ENCODE measurements around the gene LAMA3. TPM values are rescaled to one million over a fixed set of nuclear protein-coding genes. Genes with fewer than 3 reads are reported as not detected.

The LAMA3 gene
- polyA plus RNA-seq, 1 of the 3 experiments (the other 2 are of a cell fraction) = 3.5 TPM

DNA sequence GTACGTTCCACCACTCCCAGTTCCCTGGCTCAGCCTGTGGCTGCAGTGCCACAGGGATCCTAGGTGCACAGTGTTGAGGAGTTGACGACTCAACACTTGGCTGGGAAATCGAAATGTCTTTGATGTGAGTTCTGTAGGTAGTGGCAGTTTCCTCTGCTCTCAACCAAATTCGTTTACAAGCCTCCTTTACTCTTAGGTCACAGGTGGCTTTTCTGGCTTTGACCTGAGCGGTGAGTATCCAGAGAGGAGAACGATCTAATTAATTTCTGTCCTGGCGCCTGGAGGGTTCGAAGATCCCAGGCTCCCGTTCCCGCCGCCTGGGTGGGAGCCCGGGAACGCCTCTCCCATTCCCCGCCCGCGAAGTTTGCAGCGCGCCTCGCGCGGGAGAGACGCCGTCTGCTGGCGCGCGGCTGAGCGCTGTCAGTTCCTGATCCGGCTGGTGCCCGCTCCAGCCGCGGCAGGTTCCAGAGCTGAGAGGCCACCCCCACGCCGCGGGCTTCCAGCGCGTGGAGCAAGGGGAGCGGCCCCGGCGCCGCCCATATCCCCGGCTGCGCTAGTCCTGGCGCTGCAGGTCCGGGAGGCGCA is at the start of gene LAMA3 (continued):
- no peak for TF ChIP-seq FOSL2 (IDR thresholded peaks at IDR 0.05; ENCODE audit: borderline replicate concordance, low read depth)

DNA sequence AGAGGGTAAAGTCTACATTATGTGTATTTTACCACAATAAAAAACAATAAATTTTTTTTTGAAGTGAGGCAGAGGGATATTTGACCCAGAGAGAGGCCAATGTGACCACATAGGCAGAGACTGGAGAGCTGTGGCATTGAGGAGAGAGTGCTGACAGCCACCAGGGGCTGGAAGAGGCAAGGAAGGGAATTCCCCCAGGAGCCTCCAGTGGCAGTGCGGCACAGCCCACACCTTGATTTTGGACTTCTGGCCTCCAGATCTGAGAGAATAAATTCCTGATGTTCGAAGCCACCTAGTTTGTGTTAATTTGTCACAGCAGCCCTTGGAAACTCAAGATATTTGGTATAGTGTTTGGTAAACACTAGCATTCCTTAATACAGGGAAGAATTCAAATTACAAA is 49.2 kb upstream of the LAMA3 start:
- no peaks in the 10 kb centered on the region for H3K36me3 ChIP-seq (replicated peaks in 1 of 2; ENCODE audit: control insufficient read depth in 1 of 2, insufficient read depth in 2 of 2, low read length in 1 of 2)
- no peak overlapping the region for H3K4me3 ChIP-seq (ENCODE audit: low read depth in 2 of 2, low read length in 1 of 2)
- CTCF ChIA-PET = interaction anchor here (0.8 to 1.9 kb wide), 6 partner anchors 11 to 63 kb away, joined by 3 to 6 read pairs (median 4); no protein-coding TSS in a partner anchor
- no peaks in the 10 kb centered on the region for H4K20me1 ChIP-seq (ENCODE audit: insufficient read depth)
- H3K79me2 ChIP-seq (ENCODE audit: insufficient read depth) = no peaks in the 10 kb centered on the region
- no peak overlapping the region for H3K4me2 ChIP-seq
- DNase-seq = no peak
- H3K9me2 ChIP-seq = no peaks in the 10 kb centered on the region
- H3F3A ChIP-seq (replicated peaks; ENCODE audit: insufficient read depth) = no peaks in the 10 kb centered on the region
- TF ChIP-seq TAF1 (IDR thresholded peaks at IDR 0.05; ENCODE audit: borderline replicate concordance, low read depth, low read length) = no peak
- TF ChIP-seq, protein P1, sequence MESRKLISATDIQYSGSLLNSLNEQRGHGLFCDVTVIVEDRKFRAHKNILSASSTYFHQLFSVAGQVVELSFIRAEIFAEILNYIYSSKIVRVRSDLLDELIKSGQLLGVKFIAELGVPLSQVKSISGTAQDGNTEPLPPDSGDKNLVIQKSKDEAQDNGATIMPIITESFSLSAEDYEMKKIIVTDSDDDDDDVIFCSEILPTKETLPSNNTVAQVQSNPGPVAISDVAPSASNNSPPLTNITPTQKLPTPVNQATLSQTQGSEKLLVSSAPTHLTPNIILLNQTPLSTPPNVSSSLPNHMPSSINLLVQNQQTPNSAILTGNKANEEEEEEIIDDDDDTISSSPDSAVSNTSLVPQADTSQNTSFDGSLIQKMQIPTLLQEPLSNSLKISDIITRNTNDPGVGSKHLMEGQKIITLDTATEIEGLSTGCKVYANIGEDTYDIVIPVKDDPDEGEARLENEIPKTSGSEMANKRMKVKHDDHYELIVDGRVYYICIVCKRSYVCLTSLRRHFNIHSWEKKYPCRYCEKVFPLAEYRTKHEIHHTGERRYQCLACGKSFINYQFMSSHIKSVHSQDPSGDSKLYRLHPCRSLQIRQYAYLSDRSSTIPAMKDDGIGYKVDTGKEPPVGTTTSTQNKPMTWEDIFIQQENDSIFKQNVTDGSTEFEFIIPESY (IDR thresholded peaks at IDR 0.05; ENCODE audit: borderline replicate concordance, low read depth) = no peak
- TF ChIP-seq, protein P2, sequence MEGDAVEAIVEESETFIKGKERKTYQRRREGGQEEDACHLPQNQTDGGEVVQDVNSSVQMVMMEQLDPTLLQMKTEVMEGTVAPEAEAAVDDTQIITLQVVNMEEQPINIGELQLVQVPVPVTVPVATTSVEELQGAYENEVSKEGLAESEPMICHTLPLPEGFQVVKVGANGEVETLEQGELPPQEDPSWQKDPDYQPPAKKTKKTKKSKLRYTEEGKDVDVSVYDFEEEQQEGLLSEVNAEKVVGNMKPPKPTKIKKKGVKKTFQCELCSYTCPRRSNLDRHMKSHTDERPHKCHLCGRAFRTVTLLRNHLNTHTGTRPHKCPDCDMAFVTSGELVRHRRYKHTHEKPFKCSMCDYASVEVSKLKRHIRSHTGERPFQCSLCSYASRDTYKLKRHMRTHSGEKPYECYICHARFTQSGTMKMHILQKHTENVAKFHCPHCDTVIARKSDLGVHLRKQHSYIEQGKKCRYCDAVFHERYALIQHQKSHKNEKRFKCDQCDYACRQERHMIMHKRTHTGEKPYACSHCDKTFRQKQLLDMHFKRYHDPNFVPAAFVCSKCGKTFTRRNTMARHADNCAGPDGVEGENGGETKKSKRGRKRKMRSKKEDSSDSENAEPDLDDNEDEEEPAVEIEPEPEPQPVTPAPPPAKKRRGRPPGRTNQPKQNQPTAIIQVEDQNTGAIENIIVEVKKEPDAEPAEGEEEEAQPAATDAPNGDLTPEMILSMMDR (IDR thresholded peaks at IDR 0.05) = no peak
- TF ChIP-seq TEAD4 (IDR thresholded peaks at IDR 0.05; ENCODE audit: borderline replicate concordance, insufficient read depth) = no peak
- no peak for TF ChIP-seq MEF2A (IDR thresholded peaks at IDR 0.05; ENCODE audit: borderline replicate concordance, low read depth)
- TF ChIP-seq EP300 (IDR thresholded peaks at IDR 0.05; ENCODE audit: borderline replicate concordance in 1 of 2, low read depth in 1 of 2, low read length in 1 of 2) = no peak
- TF ChIP-seq JUND (IDR thresholded peaks at IDR 0.05) = no peak
- TF ChIP-seq, protein P3, sequence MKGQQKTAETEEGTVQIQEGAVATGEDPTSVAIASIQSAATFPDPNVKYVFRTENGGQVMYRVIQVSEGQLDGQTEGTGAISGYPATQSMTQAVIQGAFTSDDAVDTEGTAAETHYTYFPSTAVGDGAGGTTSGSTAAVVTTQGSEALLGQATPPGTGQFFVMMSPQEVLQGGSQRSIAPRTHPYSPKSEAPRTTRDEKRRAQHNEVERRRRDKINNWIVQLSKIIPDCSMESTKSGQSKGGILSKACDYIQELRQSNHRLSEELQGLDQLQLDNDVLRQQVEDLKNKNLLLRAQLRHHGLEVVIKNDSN (IDR thresholded peaks at IDR 0.05; ENCODE audit: borderline replicate concordance, low read depth) = no peak
- TF ChIP-seq, protein P4, sequence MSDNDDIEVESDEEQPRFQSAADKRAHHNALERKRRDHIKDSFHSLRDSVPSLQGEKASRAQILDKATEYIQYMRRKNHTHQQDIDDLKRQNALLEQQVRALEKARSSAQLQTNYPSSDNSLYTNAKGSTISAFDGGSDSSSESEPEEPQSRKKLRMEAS (IDR thresholded peaks at IDR 0.05; ENCODE audit: low read depth) = no peak
- TF ChIP-seq, protein P5, sequence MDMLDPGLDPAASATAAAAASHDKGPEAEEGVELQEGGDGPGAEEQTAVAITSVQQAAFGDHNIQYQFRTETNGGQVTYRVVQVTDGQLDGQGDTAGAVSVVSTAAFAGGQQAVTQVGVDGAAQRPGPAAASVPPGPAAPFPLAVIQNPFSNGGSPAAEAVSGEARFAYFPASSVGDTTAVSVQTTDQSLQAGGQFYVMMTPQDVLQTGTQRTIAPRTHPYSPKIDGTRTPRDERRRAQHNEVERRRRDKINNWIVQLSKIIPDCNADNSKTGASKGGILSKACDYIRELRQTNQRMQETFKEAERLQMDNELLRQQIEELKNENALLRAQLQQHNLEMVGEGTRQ (IDR thresholded peaks at IDR 0.05; ENCODE audit: borderline replicate concordance, low read depth, low read length) = no peak
- no peak for TF ChIP-seq MXI1 (IDR thresholded peaks at IDR 0.05; ENCODE audit: low read depth, low read length)
- TF ChIP-seq RCOR1 (IDR thresholded peaks at IDR 0.05; ENCODE audit: low read length) = no peak
- WGBS (ENCODE audit: low lambda C conversion rate) = 75% methylated on average over 2 of the region's 2 CpGs
- H2AFZ ChIP-seq (ENCODE audit: low read depth) = no peak overlapping the region
- no peak overlapping the region for H3K9ac ChIP-seq
- H3K9me3 ChIP-seq = no peaks in the 10 kb centered on the region
- H3K4me1 ChIP-seq (ENCODE audit: control insufficient read depth in 1 of 2, insufficient read depth in 2 of 2, low read depth in 1 of 2, low read length in 1 of 2) = no peaks in the 10 kb centered on the region; a peak in 1 of 4 replicates
- POLR2A ChIA-PET = no interaction called here
- H3K27ac ChIP-seq (ENCODE audit: low read depth in 2 of 2, low read length in 1 of 2) = no peak overlapping the region
- H3K27me3 ChIP-seq (ENCODE audit: insufficient read depth) = no peaks in the 10 kb centered on the region

Data from SK-N-SH (cell line).